Mucosa of stomach (tissue), 1 donor: ENCODE results near the gene OPCML.

Experiments
- H3K27me3 ChIP-seq: one replicate; pipeline ENCODE4 v1.7.0; 2013; ENCODE audit warnings: mild to moderate bottlenecking, low read length; ENCODE audit not compliant: control insufficient read depth, insufficient read depth
- H3K36me3 ChIP-seq: one replicate; pipeline ENCODE4 v1.7.0; 2013; ENCODE audit warnings: low read length; ENCODE audit not compliant: control insufficient read depth, insufficient read depth
- H3K4me1 ChIP-seq: one replicate; pipeline ENCODE4 v1.7.0; 2013; ENCODE audit warnings: mild to moderate bottlenecking, low read length; ENCODE audit not compliant: control insufficient read depth, insufficient read depth
- H3K4me3 ChIP-seq: one replicate; pipeline ENCODE4 v1.7.0; 2013; ENCODE audit warnings: low read length
- H3K9ac ChIP-seq: one replicate; pipeline ENCODE4 v1.7.0; 2013; ENCODE audit warnings: mild to moderate bottlenecking, low read length, moderate library complexity
- H3K9me3 ChIP-seq: one replicate; pipeline ENCODE4 v1.7.0; 2013; ENCODE audit warnings: mild to moderate bottlenecking, low read length, moderate library complexity; ENCODE audit not compliant: control insufficient read depth
- donor health status: Pancreatic carcinoma.

OPCML gene

DNA sequence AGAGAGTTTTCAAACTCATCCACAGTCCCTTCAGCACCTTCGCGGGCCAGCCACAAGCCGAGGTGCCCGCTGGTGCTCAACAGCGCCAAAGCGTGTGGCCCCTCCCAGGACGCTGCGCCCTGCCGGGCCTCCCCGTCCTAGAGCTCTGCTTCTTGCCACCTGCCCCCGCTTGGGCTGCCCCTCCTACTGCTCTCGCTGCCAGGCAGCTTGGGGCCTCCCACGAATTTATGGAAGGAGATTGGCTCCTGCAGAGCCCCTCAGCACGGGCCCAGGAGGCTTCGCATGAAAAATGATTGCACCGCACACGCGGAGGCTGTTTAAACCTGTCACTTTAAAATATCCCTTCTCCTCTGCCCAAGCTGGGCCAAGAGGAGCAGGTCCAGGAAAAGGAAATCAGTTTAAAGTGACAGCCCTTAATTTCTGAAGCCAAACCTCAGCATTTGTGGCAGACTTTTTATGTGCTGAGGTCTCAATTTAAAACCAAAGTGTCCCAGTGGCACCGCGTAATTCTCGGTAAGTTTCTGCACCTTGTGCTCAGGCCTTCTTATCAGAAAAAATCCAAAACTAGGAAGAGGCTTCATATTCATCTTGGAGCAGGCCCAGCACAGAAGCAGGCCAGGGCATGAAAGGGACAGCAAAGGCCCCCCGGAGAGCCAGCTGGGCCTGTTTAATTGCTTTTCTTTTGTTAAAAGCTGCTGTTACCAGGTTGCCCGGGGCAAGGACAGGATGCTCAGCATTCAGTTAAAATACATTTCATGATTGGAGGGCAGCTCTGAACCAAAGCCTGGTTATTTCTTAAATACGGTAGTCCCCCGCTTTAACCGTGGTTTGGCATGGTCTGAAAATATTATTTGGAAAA lies 303.6 kb downstream of the OPCML start:
- H3K9ac ChIP-seq = no peak overlapping the region

DNA sequence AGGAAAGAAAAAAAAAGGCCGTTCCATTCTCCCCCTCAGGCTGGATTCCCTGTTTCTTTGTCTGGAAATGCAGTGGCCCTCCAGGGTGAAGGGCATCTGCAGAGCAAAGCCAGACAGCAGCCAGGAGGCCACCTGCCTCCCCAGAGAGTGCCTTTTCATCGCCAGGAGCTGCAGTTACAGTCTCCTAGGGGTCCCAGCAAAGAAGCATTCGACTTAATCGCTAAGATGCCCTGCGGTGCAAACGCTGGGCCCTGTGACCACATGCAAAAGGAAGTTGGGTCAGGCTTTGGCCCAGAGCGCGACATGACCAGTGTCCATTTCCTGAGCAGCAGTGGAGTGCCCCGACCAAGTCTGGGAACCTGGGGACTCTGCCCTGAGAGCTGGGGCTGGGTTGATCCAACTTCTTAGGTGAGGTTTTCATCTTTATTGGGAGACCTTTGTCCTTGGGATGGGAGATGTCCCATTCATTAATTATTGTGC lies 304.6 kb downstream of the OPCML start:
- no peak overlapping the region for H3K9ac ChIP-seq
- no peak overlapping the region for H3K4me3 ChIP-seq
- H3K36me3 ChIP-seq = no peaks in the 10 kb centered on the region
- no peaks in the 10 kb centered on the region for H3K4me1 ChIP-seq
- no peaks in the 10 kb centered on the region for H3K9me3 ChIP-seq
- H3K27me3 ChIP-seq = no peaks in the 10 kb centered on the region

More for the DNA sequence above, 303.6 kb downstream of the OPCML start:
- H3K4me3 ChIP-seq = no peak overlapping the region
- H3K4me1 ChIP-seq = no peaks in the 10 kb centered on the region
- H3K9me3 ChIP-seq = no peaks in the 10 kb centered on the region
- H3K36me3 ChIP-seq = no peaks in the 10 kb centered on the region
- no peaks in the 10 kb centered on the region for H3K27me3 ChIP-seq

DNA sequence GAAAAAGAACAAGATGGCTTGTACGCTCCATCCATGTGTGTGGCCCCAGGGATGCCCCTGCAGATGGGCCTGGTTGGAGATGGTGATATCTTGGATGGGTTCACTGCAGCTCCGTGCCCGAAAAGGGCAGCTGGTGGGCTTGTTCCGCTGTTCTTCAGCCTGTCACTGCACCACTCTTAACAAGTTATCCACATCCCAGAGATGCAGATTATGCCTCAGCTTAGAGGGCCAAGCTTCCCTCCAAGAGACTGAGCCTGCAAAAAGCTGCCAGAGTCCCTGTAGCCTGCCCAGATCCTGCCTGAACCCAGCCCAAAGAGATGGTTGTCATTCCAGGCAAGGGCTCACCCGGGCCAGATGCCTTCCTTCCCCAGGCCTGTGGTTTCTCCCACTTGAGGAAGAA lies 308.0 kb downstream of the OPCML start:
- H3K4me1 ChIP-seq = no peaks in the 10 kb centered on the region
- H3K9me3 ChIP-seq = no peaks in the 10 kb centered on the region
- no peaks in the 10 kb centered on the region for H3K36me3 ChIP-seq
- no peaks in the 10 kb centered on the region for H3K27me3 ChIP-seq
- no peak overlapping the region for H3K4me3 ChIP-seq
- H3K9ac ChIP-seq = no peak overlapping the region

DNA sequence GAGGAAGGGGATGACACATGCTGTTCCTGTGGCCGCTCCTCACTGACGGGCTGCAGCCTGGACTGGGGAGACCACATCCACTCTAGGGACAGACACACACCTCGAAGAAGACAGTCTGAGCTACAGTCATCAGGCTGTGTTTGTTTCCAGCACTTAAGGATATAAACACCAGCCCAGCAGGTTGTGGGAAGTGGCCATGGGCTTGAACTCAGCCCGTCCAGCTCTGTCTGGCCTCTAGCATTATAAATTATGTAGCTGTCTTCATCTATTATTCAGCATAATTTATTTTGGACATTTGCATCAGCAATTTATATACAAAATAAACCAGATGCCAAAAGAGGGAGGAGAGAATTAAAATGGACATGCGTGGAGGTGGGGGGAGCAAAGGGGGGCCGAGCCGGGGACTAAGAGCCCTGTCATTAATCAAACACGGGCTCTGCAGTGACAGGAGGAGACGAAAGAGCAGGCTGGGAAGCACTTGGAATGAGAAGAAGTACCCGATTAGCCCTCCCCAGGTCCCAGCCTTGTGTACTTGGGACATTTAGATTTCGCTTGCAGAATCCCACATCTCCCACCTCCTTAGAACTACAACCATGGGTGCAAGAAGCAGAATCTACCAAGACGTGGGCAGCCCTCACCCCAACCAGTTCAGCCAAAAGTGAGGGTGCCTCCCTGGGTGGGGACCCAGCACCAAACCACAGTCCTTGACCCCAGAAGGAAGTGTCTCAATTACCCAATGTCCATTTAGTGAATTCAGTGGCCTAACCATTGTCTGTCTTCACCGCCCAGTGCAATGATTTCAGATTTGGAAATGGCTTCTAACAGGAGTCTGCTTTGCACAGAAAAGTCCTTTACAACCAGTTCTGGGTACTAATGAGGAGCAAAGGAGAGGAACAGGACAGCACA lies 309.6 kb downstream of the OPCML start:
- H3K9me3 ChIP-seq = no peaks in the 10 kb centered on the region
- no peak overlapping the region for H3K9ac ChIP-seq
- no peaks in the 10 kb centered on the region for H3K36me3 ChIP-seq
- no peaks in the 10 kb centered on the region for H3K27me3 ChIP-seq
- H3K4me3 ChIP-seq = no peak overlapping the region
- H3K4me1 ChIP-seq = no peaks in the 10 kb centered on the region

DNA sequence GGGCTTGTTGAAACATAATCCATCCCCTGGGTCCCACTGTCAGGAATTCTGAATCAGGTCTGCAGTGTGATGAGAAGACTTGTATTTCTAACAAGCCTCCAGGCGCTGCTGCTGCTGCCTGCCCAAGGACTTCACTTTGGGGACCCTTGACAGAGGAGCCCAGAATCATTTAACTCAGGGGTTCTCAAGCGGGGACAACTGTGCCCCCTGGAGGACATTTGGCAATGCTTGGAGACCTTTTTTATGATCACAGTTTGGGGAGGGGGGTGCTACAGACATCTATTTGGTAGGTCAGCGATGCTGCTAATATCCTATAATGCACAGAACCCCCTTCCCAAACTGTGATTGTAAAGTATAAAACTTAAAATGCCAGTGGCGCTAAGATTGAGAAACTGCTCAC lies 312.8 kb downstream of the OPCML start:
- no peaks in the 10 kb centered on the region for H3K27me3 ChIP-seq
- no peak overlapping the region for H3K4me3 ChIP-seq
- no peaks in the 10 kb centered on the region for H3K9me3 ChIP-seq

DNA sequence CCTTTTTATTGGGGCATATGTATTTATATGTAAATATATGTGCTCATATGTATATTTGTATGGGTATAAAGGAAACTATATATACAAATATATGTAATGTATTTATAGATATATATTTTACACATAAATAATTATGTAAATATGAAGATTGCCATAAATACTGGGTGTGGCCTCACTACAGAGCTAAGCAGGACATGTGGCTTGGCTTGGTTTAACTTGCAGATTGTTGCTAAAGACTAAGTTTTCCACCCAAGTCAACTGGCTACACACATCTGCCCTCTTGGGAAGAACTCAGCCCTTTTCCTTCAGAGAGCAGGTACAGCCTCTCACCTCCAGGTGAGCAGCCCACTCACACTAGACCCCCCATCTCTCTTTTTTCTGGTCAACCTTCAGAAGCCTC lies 315.5 kb downstream of the OPCML start:
- no peaks in the 10 kb centered on the region for H3K4me1 ChIP-seq
- no peaks in the 10 kb centered on the region for H3K9me3 ChIP-seq
- H3K36me3 ChIP-seq = no peaks in the 10 kb centered on the region
- H3K27me3 ChIP-seq = no peaks in the 10 kb centered on the region
- H3K9ac ChIP-seq = no peak overlapping the region
- H3K4me3 ChIP-seq = no peak overlapping the region

More for the DNA sequence above, 312.8 kb downstream of the OPCML start:
- Histone ChIP-seq H3K9ac (no peak overlapping the region), H3K36me3 (no peaks in the 10 kb centered on the region), H3K4me1 (no peaks in the 10 kb centered on the region)

DNA sequence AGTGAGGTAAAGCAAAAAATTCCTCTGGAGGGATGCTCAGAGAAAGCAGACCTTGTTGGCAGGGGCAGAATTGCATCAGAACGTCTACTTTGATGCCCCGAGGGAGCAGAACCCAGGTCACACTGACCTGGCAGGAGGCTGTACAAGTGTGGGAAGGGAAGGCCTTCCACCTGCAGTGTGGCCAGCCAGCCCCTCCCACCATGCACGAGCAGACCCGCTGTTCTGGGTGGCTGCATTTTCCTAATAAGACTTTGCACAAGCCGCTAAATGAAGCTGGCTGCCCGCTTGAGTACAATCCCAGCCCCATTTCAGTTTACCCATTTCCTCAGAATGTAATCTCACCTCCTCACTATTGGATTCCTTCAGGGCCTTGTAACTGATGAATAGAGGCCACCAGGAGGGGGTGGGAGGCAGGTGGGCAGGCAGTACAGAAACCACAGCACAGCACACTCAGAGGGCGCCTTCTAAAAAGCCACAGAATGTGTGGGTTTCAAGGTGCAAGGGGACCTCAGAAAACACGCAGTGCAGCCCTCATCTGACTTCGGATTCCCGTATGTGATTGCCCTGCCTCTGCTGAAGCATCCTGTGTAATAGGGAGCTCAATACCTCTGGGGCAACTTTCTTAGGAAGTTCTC lies 316.6 kb downstream of the OPCML start:
- no peaks in the 10 kb centered on the region for H3K9me3 ChIP-seq
- H3K27me3 ChIP-seq = no peaks in the 10 kb centered on the region
- H3K9ac ChIP-seq = no peak overlapping the region
- H3K36me3 ChIP-seq = no peaks in the 10 kb centered on the region
- H3K4me1 ChIP-seq = no peaks in the 10 kb centered on the region
- no peak overlapping the region for H3K4me3 ChIP-seq

DNA sequence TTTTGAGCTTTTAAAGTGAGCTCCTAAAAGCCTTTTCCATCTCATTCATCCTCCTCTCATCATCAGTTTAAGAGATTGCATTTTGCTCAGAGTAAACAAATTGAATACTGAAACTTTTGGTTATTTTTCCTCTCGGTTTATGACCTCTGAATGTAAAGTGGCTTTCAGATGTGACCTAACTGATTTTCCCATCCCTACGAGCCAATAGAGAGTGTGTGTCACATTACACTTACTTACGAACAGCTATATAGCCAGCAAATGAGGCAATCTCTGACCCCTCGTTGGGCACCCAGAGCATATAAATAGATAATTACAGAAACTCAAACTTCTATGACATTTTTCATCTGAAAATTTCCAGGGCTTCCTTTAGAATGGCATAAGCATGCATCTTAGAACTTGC lies 317.7 kb downstream of the OPCML start:
- H3K9me3 ChIP-seq = no peaks in the 10 kb centered on the region
- H3K4me1 ChIP-seq = no peaks in the 10 kb centered on the region
- no peak overlapping the region for H3K4me3 ChIP-seq
- no peaks in the 10 kb centered on the region for H3K36me3 ChIP-seq
- H3K27me3 ChIP-seq = no peaks in the 10 kb centered on the region
- H3K9ac ChIP-seq = no peak overlapping the region

DNA sequence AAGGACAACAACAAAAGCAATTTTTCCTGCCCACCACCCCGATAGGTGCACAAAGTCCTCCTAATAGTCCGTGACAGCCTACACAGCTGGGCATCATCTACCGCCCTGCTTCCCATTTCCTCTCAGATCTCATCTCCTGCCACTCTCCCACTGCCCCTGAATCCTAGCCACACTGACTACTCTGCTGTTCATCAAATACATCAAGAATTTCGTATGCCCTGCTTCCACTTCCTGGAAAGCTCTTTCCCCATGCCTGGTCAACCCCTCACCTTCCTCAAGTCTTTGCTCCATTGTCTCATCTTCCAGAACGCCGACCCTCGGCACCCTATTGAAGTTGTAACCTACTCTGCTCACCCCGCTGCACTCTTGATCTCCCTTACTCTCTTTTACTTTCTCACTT lies 320.1 kb downstream of the OPCML start:
- H3K9me3 ChIP-seq = no peaks in the 10 kb centered on the region
- no peak overlapping the region for H3K9ac ChIP-seq
- no peaks in the 10 kb centered on the region for H3K27me3 ChIP-seq

DNA sequence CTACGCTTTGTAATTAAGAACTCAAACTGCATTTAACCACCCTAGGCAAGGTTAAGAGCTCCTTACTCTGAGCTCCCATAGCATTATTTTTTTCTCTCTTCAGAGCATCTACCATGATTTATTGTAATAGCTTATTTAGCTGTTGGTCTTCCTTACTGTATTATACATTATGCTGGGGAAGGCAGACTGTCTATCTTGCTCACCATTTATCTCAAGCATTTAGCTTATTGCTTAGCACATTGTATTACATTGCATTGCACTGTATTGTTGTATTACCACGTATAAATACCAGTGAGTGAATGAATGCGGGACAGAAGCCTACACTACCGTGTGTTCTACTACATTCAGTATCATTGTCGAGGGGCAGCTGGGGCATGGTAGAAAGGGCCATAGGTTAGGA lies 324.3 kb downstream of the OPCML start:
- Histone ChIP-seq H3K9me3 (no peaks in the 10 kb centered on the region), H3K36me3 (no peaks in the 10 kb centered on the region), H3K27me3 (no peaks in the 10 kb centered on the region), H3K4me1 (no peaks in the 10 kb centered on the region), H3K4me3 (no peak overlapping the region), H3K9ac (no peak overlapping the region)

More for the DNA sequence above, 320.1 kb downstream of the OPCML start:
- Histone ChIP-seq H3K36me3 (no peaks in the 10 kb centered on the region), H3K4me1 (no peaks in the 10 kb centered on the region), H3K4me3 (no peak overlapping the region)

DNA sequence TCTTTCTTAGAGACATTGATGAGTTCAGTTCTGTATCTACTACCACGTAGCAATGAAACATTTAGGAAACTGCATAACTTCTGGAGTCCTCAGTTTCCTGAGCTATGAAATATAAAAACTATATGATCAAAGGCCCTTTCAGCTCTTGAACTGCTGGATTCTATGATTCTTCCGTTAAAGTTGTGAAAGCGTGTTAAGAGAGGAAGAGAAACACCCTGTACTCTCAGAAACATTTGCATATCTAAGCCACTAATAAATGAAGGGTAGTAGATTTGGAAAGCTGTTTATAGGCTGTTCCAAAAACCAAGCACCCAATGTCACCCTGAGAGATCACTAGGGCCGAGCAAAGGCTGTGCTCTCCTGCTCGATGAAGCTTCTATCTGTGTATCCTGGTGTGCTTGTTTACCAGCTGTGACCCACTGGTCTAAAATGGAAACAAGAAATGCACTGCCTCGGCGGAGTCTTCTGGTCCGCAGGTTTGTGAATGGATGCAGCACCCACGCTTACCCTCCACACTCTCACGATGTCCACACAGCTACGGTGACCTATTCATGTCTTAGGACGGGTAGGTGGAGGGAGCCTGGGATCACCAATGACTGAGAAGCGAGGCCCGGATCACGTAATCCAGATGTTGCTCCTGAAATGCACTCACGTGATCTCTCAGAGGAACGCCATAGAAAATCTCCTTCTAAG lies 325.8 kb downstream of the OPCML start:
- no peaks in the 10 kb centered on the region for H3K9me3 ChIP-seq
- H3K9ac ChIP-seq = no peak overlapping the region
- no peaks in the 10 kb centered on the region for H3K36me3 ChIP-seq
- no peak overlapping the region for H3K4me3 ChIP-seq
- no peaks in the 10 kb centered on the region for H3K27me3 ChIP-seq
- H3K4me1 ChIP-seq = no peaks in the 10 kb centered on the region
